ENCODE data around the gene LRRC37A3. TPM values are rescaled to one million over a fixed set of nuclear protein-coding genes. Genes with fewer than 3 reads are reported as not detected.
"Not testable (repeated sequence)": the region's sequence is repeated elsewhere in the genome, so short reads cannot be mapped to it uniquely, and the experiment has no call there.

Gene LRRC37A3
- total and polyA plus RNA-seq, 2 of the 13 experiments (the other 11 are each of a cell fraction or from before 2014, with no cell fraction given), result 0.62 to 1.1 TPM

- TF ChIP-seq FOXA3 (CRISPR knock-in tag; IDR thresholded peaks at IDR 0.05) (peak; percentile 70), TBP (CRISPR knock-in tag; IDR thresholded peaks at IDR 0.05) (0 out of 2 replicates have a peak, but pooled peaks have one; percentile 48), SP1 (CRISPR knock-in tag; IDR thresholded peaks at IDR 0.05) (peak; percentile 76), ZNF557 (CRISPR knock-in tag; IDR thresholded peaks at IDR 0.05) (peak; percentile 64; the same call in 1 of the 2 replicates), SKI (IDR thresholded peaks at IDR 0.05; ENCODE audit: partially characterized antibody) (peak; percentile 94), SMAD1 (CRISPR knock-in tag; IDR thresholded peaks at IDR 0.05; ENCODE audit: borderline replicate concordance, low read depth) (peak; percentile 67; the same call in 1 of the 2 replicates), ZBTB43 (CRISPR knock-in tag; conservative IDR thresholded peaks at IDR 0.05) (peak; percentile 77), HNRNPK (IDR thresholded peaks at IDR 0.05; ENCODE audit: low read depth, low read length, poor library complexity, severe bottlenecking) (peak; percentile 14), ZFX (CRISPR knock-in tag; IDR thresholded peaks at IDR 0.05; ENCODE audit: low read depth) (peak; percentile 92), GATAD2A (CRISPR knock-in tag; IDR thresholded peaks at IDR 0.05) (peak; percentile 59), POLR2G (IDR thresholded peaks at IDR 0.05; ENCODE audit: low read depth, low read length) (peak; percentile 69), MLX (CRISPR knock-in tag; IDR thresholded peaks at IDR 0.05) (peak; percentile 78; the same call in 1 of the 2 replicates), ZBTB20 (CRISPR knock-in tag; IDR thresholded peaks at IDR 0.05; ENCODE audit: borderline replicate concordance, low read depth) (peak; percentile 49; the same call in 1 of the 2 replicates), SOX5 (CRISPR knock-in tag; IDR thresholded peaks at IDR 0.05; ENCODE audit: borderline replicate concordance) (peak; percentile 56; the same call in 1 of the 2 replicates), TARDBP (CRISPR knock-in tag; IDR thresholded peaks at IDR 0.05) (peak; percentile 88), SATB2 (CRISPR knock-in tag; IDR thresholded peaks at IDR 0.05) (0 out of 2 replicates have a peak, but pooled peaks have one; percentile 56), PHF8 (CRISPR knock-in tag; IDR thresholded peaks at IDR 0.05) (peak; percentile 93), ZNF589 (CRISPR knock-in tag; conservative IDR thresholded peaks at IDR 0.05) (peak; percentile 87), ATF4 (CRISPR knock-in tag; IDR thresholded peaks at IDR 0.05) (peak in 1 of 2 experiments; percentile 47; a peak in 1 of 4 replicates), SIX1 (CRISPR knock-in tag; IDR thresholded peaks at IDR 0.05; ENCODE audit: borderline replicate concordance) (peak; percentile 36; the same call in 1 of the 2 replicates), TEAD3 (CRISPR knock-in tag; optimal IDR thresholded peaks at IDR 0.05; ENCODE audit: borderline replicate concordance) (peak; percentile 78), ZNF644 (CRISPR knock-in tag; IDR thresholded peaks at IDR 0.05; ENCODE audit: low read depth) (0 out of 2 replicates have a peak, but pooled peaks have one; percentile 43), ISL2 (CRISPR knock-in tag; IDR thresholded peaks at IDR 0.05) (peak; percentile 36; the same call in 1 of the 2 replicates), ZNF138 (CRISPR knock-in tag; IDR thresholded peaks at IDR 0.05; ENCODE audit: low read depth) (peak; percentile 78; the same call in 1 of the 2 replicates), ZSCAN12 (CRISPR knock-in tag; IDR thresholded peaks at IDR 0.05) (peak; percentile 81; the same call in 1 of the 2 replicates), ELF1 (CRISPR knock-in tag; IDR thresholded peaks at IDR 0.05) (peak; percentile 62), TMF1 (CRISPR knock-in tag; IDR thresholded peaks at IDR 0.05; ENCODE audit: low read depth) (peak; percentile 72; the same call in 1 of the 2 replicates)
- not testable (repeated sequence) for TF ChIP-seq SP1 (IDR thresholded peaks at IDR 0.05)
Measured at GRCh38 chr17:64919289-64920025, at the start of gene LRRC37A3 (continued).

Data from HepG2 (cell line).